ENCODE results near the gene ADGRL3.

- TF ChIP-seq, protein P1, sequence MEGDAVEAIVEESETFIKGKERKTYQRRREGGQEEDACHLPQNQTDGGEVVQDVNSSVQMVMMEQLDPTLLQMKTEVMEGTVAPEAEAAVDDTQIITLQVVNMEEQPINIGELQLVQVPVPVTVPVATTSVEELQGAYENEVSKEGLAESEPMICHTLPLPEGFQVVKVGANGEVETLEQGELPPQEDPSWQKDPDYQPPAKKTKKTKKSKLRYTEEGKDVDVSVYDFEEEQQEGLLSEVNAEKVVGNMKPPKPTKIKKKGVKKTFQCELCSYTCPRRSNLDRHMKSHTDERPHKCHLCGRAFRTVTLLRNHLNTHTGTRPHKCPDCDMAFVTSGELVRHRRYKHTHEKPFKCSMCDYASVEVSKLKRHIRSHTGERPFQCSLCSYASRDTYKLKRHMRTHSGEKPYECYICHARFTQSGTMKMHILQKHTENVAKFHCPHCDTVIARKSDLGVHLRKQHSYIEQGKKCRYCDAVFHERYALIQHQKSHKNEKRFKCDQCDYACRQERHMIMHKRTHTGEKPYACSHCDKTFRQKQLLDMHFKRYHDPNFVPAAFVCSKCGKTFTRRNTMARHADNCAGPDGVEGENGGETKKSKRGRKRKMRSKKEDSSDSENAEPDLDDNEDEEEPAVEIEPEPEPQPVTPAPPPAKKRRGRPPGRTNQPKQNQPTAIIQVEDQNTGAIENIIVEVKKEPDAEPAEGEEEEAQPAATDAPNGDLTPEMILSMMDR (IDR thresholded peaks at IDR 0.05), result no peak
- TF ChIP-seq POLR2A (IDR thresholded peaks at IDR 0.05), result no peak
These were observed 360.9 kb downstream of the ADGRL3 start for GRCh38 chr4:61561028-61561427.

Data from adrenal gland (tissue), 5 donors.